GM19239 (cell line): ENCODE results near the gene NFIA.

Experiments
- DNase-seq: peaks from one replicate; pipeline ENCODE4 v3.0.0; 2011; ENCODE audit warnings: low spot score; ENCODE audit not compliant: insufficient read length
- FAIRE-seq: peaks from 2 replicates; lab custom pipeline; 2011; peaks lifted over from hg19 to GRCh38; lab: Jason Lieb, UNC

Gene NFIA

DNA sequence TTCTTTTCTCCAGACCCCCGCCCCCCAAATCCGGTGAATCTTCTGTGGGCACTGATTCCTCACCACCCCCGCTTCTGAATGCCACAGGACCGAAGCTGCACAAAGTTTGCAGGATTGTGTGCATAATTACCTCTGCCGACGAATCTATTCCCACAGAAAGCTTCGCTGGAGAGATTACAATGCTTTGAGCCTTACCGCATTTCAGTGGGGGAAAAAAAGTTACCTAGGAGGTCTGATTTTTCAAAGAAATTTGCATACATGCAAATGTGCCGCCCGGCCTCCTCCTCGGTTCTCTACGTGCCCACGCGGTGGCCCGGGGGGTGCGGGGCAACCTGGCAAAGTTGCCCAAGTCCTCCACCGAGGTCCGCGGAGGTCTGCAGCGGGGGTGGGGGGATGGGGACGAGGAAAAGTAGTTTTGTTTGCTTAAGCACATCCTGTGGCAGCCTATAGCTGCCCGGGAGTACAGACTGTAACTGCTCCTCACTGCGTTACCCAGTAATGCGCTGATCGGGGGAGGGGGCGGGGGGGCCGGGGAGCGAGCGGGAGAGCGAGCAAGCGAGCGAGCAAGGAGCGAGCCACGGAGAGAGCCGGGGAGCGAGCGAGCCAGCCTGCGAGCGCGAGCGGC, 563 bp upstream of the NFIA start:
- DNase-seq: no peak

DNA sequence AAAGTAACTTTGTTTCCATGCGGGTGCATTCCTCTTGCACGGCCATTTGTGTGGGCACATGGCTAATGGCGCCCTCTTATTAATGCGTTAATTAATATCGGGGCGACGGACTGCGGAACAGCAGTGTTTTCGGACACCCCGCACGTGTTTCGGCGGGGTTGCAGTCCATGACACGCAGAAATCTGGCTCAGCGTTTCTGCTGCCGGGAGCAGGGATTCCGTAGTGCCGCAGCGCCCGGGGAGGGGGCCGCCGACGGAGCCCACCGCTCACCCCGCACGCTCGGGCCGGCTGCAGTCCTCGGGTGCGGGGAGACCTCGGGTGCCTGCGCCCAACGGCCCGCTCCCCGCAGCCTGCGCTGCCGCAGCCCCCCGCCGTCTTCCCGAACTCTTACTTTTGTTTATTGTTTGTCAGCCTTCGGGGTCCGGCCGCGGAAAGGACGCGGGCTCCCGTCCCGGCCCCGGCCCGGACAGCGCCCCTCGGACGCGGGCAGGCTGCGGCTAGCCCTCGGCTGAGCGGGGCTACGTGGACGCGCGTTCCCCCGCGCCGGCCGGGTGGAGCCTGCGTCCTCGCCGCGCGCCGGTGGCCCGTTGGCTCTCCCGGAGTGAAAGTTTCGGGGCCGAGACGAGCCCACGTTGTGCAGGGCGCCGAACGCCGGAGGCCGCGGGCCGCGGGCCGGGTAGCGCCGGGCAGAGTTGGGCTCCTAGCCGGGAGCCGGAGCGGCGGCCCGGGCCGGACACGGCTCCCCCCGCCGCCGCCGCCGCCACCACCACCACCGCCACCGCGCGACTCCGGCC, 849 bp downstream of the NFIA start:
- no peak for FAIRE-seq
- DNase-seq: no peak

More for the DNA sequence above, 563 bp upstream of the NFIA start:
- FAIRE-seq: no peak

DNA sequence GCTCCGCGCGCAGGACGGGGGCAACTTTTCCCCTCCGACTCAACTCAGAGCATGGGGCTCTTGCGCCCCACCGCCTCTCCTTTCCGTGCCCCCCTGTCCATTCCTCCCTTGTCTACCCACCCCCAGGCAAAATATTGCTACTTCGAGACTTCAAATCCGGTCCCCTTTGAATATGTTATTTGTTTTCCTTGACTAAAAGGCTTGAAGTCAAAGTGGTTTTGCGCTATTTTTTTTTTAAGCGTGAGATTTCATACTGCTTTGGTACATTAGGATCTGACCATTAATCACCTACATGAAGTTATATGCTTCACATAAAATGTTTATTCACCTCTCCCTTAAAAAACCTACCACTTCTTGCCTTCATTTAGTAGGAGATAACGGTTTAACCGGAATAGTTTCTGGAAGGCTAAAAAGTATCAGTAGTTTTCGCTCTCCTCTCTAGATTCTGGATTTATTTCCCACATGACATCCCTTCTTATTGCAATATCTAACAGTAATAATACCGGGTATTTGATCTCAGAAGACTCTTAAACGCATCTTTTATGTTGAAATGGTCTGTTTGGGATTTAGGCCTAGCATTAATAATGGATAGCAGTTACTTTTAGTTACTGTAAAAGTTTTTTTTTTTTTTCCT, 1.6 kb downstream of the NFIA start:
- no peak for FAIRE-seq
- no peak for DNase-seq

DNA sequence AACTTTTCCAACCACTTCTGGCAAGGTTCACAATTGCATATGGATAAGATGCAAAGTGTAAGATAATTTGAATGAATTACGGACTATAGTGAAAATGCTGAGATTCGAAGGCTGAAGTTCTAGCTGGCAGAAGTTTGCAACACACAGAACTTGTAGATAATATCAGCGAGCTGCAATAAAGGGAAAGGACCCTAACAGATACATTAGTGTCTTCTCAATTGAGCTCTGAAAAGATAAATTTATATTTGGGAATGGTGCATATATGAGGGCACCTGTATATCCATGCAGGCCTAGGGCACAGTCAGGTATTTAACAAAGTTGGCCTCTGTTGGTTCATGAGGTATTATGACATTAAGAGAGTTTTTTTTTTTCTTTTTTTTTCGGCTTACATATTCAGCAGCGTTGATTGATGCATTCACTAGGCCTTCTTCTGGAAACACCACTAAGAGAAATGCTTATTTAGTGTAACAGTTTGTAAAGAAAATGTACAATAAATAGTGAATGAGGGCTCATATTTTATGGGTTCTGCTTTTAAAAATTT, 2.2 kb downstream of the NFIA start:
- FAIRE-seq: no peak
- DNase-seq: no peak

DNA sequence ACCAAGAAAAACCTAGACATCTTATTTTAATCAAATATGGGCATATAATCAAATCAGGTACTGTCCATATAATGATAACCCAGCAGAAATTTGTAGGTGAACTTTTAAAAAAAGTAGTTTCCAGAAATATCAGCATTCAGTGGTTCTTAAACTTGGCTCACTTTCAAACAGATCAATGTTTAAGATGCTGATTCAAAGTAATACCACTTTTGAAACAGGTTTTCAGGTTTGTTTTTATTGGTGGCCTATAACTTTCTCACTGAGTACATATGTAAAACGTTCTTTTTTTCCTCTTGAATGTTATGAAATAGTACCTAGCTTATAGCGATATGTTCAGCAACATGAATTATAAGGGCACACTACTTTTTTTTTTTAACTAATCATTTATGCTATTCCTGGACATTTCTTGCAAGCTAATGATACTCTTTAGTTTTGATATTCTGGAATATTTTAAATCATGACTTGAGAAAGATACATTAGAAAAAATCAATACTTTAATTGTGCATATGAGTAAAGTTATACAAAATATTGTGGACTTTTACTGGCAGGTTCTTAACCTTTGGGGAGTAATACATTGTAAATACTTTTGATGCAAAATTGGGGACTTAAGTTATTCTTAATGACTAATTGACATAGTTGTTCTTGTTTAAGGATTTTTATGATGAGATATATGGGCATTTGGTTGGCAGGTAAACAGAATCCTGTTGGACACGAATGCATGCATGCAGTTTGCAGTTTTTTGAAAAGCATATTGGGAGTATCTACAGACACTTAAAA, 3.0 kb downstream of the NFIA start:
- no peak for DNase-seq
- FAIRE-seq: no peak

DNA sequence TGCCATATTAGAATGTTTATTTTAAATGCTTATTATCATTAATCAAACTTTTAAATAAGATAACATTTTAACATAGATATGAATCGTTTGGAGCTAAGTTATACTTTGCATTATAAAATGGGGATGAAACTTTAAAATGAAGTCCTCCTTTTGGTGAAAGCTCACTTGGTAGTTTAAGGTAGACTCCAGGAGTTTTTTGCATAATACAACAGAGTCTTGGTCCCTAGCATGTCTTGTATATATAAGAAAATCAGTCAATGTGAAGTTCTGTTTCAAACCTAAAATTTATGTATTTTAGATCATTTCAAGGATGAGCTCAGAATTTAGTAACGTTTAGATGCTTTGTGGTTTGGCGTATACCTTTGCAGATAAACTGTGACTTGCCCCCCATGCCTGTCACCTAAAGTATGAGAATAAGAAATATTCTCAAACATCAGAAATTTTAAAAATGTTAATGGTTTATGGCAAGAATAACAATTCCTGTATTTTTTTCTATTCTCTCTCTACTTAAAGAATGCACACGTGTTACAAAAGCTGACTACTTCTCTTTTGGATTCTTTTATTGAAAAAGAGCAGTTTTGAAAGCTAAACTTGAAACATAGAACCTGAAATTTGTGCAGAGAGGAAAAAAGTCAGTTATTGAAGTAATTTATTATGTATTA, 3.8 kb downstream of the NFIA start:
- no peak for FAIRE-seq
- no peak for DNase-seq

DNA sequence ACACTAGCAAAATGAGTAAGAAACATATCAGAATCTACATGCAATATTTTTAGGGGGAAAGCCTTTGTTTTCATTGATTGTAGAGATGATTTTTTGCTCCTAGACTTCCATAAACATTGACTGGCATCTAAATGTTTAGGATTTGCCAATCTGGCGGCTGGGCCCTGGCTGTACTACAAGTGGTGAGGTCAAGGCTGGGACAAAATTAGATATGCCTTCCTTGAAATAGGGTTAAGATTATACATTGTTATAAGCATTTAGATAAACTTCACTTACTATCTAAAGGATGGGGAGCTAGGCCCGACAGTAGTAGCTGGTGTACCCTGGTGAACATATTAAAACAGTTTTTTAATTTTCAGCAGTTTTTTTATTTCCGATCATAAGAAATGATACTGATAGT, 5.2 kb downstream of the NFIA start:
- no peak for FAIRE-seq
- DNase-seq: no peak

DNA sequence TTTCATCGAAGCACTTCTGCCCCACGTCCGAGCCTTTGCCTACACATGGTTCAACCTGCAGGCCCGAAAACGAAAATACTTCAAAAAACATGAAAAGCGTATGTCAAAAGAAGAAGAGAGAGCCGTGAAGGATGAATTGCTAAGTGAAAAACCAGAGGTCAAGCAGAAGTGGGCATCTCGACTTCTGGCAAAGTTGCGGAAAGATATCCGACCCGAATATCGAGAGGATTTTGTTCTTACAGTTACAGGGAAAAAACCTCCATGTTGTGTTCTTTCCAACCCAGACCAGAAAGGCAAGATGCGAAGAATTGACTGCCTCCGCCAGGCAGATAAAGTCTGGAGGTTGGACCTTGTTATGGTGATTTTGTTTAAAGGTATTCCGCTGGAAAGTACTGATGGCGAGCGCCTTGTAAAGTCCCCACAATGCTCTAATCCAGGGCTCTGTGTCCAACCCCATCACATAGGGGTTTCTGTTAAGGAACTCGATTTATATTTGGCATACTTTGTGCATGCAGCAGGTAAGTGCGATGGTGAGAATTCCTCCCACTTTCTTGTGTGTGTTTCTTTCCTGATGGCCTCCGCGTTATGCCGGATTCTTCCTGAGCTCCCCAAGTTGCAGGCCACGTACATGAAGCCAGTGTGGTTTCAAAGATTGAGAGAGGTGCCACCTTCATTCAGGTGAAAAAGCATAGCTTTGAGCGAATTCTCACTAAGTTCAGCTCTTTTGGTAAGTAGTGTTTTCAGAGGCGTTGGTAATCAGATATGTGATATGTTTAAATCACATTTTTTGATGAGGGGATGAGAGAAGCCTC, 6.0 kb downstream of the NFIA start:
- DNase-seq (no peak), FAIRE-seq (no peak)

DNA sequence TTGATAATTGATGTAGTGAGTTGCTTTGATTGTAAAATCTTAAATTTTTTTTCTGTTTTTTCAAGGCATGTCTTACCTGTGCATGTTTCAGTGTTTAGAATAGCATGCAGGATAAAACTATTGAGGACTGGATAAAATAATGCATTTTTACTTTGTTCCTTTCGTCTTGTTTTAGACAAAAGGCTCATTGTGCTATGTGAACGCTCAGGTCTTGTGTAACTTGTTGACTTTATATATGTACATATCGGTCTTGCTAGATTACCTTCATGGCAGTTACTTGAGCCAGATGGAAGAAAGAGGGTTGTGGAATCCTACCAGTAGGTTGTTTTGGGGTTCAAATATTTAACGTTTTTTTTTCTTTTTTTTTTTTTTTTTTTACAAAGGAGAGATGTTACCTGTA, 7.0 kb downstream of the NFIA start:
- DNase-seq (no peak), FAIRE-seq (no peak)

DNA sequence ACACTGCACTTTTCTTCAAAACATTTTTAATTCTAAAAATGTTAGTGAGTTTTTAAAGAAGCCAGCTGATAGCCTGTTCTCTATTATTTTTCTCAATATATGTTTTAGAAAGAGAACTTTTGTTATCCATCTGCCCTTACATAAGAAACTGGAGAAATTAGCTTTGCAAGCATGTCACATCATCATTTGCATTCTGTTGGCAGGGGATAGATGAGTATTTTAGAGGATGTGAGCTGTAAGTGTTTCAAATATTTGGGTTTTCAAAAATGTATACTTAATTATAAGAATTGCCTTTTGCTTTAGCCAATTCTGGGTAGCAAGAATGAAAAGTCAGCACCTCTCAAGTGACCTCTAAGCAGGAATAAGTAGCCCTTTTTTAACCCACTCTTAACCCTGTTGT, 7.4 kb downstream of the NFIA start:
- no peak for DNase-seq
- FAIRE-seq: no peak

DNA sequence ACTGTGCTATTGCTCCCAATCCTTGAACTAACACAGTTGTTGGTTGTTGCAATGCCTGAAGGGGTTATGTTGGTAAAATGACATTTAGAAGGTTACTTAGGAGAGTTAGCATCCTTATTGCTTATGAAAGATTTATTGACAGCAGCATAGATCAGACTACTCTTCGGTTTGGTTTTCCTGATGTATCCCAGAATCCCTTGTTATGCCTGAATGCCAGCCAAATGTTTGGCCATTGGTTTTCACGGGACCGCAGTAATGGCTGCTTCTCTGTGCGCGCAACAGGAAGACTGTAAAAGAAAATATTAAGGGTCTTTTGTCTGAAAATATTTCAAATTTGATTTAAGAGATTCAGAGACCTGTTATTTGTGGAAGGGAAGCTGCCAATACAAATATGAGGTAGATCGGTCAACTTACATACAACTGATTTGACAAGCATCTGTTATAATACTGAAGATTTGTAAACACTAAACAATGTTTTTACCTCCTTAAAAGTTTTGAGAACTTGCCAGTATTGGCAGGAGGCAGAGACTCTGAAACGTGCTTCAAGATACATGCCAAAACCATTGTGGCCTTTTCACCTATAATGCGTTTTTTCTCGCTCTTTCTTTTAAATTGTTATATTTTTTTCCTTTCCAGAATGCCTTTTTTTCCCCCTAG, 8.3 kb downstream of the NFIA start:
- DNase-seq (no peak), FAIRE-seq (no peak)

DNA sequence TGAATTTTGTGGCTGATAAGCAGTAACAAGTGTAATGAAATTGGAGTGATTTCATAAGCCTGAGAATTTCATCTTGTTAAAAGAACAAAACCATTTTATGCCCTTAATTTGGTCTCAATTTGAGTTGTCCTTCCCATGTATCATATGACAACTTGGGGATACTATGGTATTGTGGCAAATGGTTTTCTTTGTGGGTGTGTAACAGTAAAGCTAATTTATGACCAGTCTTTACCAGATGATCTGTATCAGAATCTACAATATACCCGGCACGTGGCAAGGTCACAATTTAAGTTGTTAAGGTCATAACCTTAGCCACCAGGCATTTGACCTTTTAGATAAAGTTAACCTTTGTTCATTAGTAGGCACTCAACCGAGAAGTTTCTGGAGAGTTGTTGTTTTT, 9.1 kb downstream of the NFIA start:
- FAIRE-seq (no peak), DNase-seq (no peak)

DNA sequence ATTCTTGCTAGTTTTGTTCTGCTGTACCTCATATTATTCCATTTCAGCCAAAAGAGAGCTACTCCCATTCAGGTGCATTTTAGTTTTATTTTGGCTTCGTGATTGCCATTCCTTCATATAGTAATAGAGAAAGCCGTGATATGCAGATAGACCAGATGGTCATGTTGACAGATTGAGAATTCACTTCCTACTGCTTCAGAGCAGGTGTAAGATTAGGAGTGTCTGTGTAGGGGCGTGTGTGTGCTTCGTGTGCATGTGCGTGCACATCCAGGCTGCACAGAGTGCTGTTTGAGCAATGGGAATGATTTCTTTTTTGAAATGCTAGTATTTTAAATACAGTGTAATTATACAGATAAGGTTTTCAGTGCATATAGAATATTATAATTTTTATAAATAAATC, 10.3 kb downstream of the NFIA start:
- FAIRE-seq: no peak

DNA sequence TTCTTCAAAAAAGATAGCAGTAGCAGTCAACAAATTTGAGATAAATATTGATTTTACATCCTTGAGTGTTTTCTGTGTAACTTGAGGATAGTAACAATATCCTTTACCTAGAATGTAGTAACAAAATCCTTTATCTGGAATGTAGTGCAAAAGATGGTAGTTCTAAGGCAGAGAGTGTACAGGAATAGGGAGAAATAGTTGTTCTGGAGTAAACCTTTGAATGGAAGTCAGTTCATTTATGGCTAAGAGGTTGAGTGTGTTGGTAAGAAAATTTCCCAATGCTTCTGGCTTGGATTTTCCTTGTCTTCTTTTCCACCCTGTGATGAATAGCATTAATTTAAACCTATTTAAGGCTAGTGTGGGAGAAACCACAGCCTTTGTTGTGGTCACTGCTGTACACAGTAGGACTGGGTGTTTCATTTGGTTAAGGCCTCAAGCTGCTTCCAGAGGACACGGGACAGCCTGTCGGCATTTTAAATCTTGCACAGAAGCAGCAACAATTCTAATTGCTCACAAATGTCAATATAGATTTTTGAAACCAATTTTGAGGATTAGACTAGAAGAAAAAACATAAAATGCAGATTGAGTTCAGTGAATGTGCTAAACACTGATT, 11.3 kb downstream of the NFIA start:
- DNase-seq (no peak), FAIRE-seq (no peak)

More for the DNA sequence above, 10.3 kb downstream of the NFIA start:
- DNase-seq: no peak

DNA sequence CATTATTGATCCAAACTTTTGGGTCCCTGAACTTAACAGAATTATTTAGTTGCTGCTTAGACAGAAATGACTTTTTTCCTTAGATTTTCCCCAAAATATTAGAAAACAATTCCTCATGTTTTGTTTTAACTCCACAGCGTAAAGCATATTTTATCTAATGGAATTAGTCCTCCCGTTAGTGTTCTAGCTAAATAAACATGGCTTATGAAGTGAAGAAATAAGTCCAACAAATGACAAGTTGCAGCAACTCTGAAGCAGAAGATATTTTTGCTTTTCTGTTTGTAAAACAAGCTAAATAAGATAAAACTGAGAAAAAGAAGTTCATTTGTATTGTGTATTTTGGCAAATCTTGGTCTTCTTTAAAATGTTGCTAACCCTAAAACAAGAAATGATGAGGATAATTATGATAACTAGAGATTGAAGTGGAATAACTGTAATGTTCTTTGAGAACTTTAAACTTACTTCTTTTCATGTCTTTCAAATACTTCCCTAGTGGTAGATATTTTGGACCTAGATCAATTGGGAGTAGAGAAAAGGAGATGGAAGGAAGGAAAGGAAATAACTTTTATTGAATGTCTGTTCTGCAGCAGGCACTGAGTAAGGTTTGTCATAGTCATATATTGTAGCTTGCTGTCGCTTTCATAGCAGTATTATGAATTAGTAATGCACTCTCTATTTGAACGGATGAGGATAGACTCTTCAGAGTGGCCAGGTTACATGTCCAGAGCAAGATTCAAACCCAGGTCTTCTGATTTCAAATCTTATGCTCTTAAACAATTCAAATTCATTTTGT, 12.5 kb downstream of the NFIA start:
- FAIRE-seq: no peak

DNA sequence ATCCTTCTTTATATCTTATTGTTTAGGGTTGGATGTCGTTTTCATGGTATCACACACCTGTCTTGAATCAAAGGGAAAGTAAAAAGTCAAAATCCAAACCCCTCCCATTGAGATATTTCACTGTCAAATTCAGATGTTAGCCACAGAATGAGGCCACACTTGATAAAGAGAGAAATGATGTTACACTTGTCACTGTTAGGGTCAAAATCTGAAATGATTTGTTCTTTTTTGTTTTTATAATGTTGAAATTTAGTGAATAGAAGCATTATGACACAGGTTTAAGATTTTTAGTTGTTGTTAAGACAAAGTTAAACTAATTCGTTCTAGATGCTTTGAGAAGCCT, 13.1 kb downstream of the NFIA start:
- FAIRE-seq (no peak), DNase-seq (no peak)

More for the DNA sequence above, 12.5 kb downstream of the NFIA start:
- DNase-seq: no peak

DNA sequence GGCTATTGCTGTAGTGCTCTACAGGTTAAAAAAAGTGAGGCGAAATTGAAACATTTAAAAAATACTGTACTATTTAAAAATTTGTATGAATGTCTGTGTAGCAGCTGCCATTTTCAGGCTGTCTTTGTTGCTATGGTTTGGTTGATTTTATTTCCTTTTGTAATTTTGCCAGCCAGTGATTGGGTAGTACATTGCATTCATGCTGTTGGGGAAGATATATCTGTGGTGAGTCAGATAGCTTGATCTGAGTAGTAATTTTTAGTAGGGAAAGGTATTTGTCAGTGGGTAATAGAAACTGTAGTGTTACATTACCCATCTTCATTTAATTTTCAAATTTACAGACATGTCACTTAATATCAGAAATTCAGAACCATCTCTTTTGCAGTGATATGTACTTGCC, 15.0 kb downstream of the NFIA start:
- no peak for FAIRE-seq

DNA sequence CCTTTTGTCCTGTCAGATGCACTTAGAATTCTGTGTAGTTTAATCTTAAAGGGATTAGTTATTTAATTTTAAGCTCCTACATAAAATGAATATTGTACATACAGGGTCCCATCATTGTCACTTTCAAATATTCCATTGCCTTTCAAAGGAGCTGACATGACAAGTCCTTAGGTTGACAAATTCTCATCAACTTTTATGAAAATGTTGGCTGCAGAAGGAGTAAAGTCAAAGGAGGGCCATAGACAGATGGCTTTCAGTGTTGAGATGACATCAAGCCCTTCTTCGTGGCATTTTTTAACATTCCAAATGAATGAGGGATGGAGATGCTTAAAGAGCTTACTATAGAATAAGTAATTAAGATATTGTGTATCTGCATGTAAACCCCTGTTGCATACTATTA, 15.4 kb downstream of the NFIA start:
- FAIRE-seq (no peak), DNase-seq (no peak)

More for the DNA sequence above, 15.0 kb downstream of the NFIA start:
- no peak for DNase-seq
